RWPE2 (cell line): ENCODE measurements around the gene DENND1C.

Experiments used
- ATAC-seq: fragments of 200-7000 bp; cut with Tn5 transposase; 3 replicates; pipeline ENCODE4 v1.9.1; 2021; ENCODE audit warnings: low read depth
- DNase-seq: peaks from one replicate; pipeline ENCODE4 v3.0.0-alpha.2; 2020; ENCODE audit warnings: low spot score
- H3K27ac ChIP-seq: fragments of 450-650 bp; 2 replicates; pipeline ENCODE4 v1.5.1; 2017; ENCODE audit warnings: mild to moderate bottlenecking; ENCODE audit not compliant: poor library complexity, severe bottlenecking
- H3K27me3 ChIP-seq: fragments of 250-450 bp; sonication (Bioruptor Pico); 2 replicates; pipeline ENCODE4 v1.5.1; 2021; ENCODE audit warnings: mild to moderate bottlenecking, moderate library complexity; ENCODE audit not compliant: insufficient read depth, poor library complexity, severe bottlenecking
- H3K36me3 ChIP-seq: fragments of 250-450 bp; sonication (Bioruptor Pico); 2 replicates; pipeline ENCODE4 v1.5.1; 2020; ENCODE audit warnings: low read depth, mild to moderate bottlenecking, moderate library complexity
- H3K4me1 ChIP-seq: fragments of 250-450 bp; sonication (Bioruptor Pico); 2 replicates; pipeline ENCODE4 v1.5.1; 2021; ENCODE audit warnings: mild to moderate bottlenecking, moderate library complexity; ENCODE audit not compliant: insufficient read depth, poor library complexity, severe bottlenecking
- H3K4me3 ChIP-seq: fragments of 250-450 bp; sonication (Bioruptor Pico); 2 replicates; pipeline ENCODE4 v1.5.1; 2021; ENCODE audit warnings: mild to moderate bottlenecking, moderate library complexity; ENCODE audit not compliant: severe bottlenecking
- H3K9me3 ChIP-seq: fragments of 250-450 bp; sonication (Bioruptor Pico); 2 replicates; pipeline ENCODE4 v1.5.1; 2021; ENCODE audit warnings: mild to moderate bottlenecking, moderate library complexity; ENCODE audit not compliant: severe bottlenecking
- TF ChIP-seq, protein P1 (sequence below): fragments of 450-650 bp; IDR thresholded peaks from one replicate; pipeline ENCODE4 v1.5.1; 2017; ENCODE audit warnings: mild to moderate bottlenecking, moderate library complexity; ENCODE audit not compliant: poor library complexity, severe bottlenecking

Gene DENND1C

GRCh38 chr19:6451583-6452222 lies 29.9 kb downstream of the DENND1C start:
- TF ChIP-seq, protein P1, sequence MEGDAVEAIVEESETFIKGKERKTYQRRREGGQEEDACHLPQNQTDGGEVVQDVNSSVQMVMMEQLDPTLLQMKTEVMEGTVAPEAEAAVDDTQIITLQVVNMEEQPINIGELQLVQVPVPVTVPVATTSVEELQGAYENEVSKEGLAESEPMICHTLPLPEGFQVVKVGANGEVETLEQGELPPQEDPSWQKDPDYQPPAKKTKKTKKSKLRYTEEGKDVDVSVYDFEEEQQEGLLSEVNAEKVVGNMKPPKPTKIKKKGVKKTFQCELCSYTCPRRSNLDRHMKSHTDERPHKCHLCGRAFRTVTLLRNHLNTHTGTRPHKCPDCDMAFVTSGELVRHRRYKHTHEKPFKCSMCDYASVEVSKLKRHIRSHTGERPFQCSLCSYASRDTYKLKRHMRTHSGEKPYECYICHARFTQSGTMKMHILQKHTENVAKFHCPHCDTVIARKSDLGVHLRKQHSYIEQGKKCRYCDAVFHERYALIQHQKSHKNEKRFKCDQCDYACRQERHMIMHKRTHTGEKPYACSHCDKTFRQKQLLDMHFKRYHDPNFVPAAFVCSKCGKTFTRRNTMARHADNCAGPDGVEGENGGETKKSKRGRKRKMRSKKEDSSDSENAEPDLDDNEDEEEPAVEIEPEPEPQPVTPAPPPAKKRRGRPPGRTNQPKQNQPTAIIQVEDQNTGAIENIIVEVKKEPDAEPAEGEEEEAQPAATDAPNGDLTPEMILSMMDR = no peak
- Histone ChIP-seq H3K4me3 (no peak overlapping the region), H3K9me3 (no peaks in the 10 kb centered on the region), H3K36me3 (peaks cover 13% of the 10 kb centered on the region), H3K4me1 (no peaks in the 10 kb centered on the region), H3K27ac (no peak overlapping the region), H3K27me3 (no peaks in the 10 kb centered on the region)
- ATAC-seq (no peak), DNase-seq (no peak)

DNA sequence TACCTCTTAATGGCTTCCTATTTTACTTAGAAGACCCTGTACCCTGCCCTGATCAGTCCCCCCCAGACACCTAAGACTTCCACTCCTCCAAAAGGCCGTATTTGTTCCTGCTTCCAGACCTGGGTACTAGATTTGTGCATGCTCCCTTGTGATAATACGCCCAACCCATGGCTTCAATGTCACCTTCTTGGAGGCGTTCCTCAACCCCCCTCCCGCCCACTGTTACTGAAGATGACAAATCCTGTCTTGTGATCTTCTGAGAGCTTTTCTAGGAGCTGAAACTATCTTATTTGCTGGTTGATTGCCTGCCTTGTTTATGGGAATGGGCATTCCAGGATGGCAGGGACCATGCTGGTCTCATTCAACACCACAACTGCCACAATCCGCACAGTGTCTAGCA lies 31.4 kb downstream of the DENND1C start:
- ATAC-seq (no peak), DNase-seq (no peak)
- no peaks in the 10 kb centered on the region for H3K9me3 ChIP-seq
- H3K27ac ChIP-seq = no peak overlapping the region
- TF ChIP-seq, protein P1 = no peak
- peaks cover 13% of the 10 kb centered on the region for H3K36me3 ChIP-seq
- H3K4me3 ChIP-seq = no peak overlapping the region
- no peaks in the 10 kb centered on the region for H3K4me1 ChIP-seq
- H3K27me3 ChIP-seq = no peaks in the 10 kb centered on the region

- DNase-seq (no peak), ATAC-seq (no peak)
- no peak overlapping the region for H3K27ac ChIP-seq
- no peaks in the 10 kb centered on the region for H3K4me1 ChIP-seq
- TF ChIP-seq, protein P1 = no peak
- H3K36me3 ChIP-seq = no peaks in the 10 kb centered on the region
- H3K9me3 ChIP-seq = no peaks in the 10 kb centered on the region
- no peak overlapping the region for H3K4me3 ChIP-seq
- H3K27me3 ChIP-seq = no peaks in the 10 kb centered on the region
Measured at GRCh38 chr19:6448045-6448444, 33.5 kb downstream of the DENND1C start.

DNA sequence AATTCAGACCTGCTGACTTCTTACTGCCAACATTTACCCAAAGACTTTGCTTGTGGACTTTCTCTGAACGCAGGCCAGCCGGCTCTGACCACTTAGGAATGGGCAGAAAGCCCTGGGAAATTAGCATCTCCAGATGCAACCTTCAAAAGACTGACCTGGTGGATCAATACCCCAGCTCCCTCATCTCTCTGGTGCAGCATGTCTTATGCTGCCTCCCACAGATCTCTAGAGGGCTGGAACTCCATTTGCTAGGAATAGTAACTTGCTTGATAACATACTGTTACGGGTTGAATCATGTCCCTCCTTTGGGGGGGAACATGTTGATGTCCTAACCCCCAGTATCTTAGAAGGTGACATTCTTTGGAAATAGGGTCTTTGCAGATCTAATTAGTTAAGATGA lies 35.1 kb downstream of the DENND1C start:
- Histone ChIP-seq H3K4me3 (no peak overlapping the region), H3K27ac (no peak overlapping the region), H3K27me3 (no peaks in the 10 kb centered on the region), H3K4me1 (no peaks in the 10 kb centered on the region), H3K36me3 (no peaks in the 10 kb centered on the region), H3K9me3 (no peaks in the 10 kb centered on the region)
- TF ChIP-seq, protein P1 = no peak
- DNase-seq (no peak), ATAC-seq (no peak)

DNA sequence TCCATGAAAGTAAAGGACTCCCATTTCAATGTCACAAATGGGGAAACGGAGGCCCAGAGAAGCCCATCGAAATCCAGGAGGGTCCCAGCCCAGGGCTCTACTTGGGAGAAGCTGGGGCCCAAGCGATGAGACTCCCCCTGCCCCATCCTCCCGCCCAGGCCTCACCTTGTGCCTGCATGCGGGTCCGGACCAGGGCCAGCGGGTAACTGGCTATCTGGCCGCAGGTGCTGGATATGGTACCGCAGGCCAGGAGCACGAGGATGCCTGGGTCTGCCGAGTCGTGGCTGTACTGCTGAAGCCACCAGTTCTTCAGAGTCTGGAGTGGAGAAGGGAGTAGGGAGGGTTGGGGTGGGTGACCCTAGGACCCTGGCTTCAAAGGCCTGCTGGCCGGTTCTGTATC lies 37.6 kb downstream of the DENND1C start:
- Histone ChIP-seq H3K27me3 (no peaks in the 10 kb centered on the region), H3K4me3 (no peak overlapping the region), H3K27ac (no peak overlapping the region), H3K36me3 (no peaks in the 10 kb centered on the region), H3K4me1 (no peaks in the 10 kb centered on the region), H3K9me3 (no peaks in the 10 kb centered on the region)
- TF ChIP-seq, protein P1 = no peak
- DNase-seq (no peak), ATAC-seq (no peak)
